Myometrial cell (primary cell): ENCODE results near the gene CSRP1. TPM values are rescaled to one million over a fixed set of nuclear protein-coding genes. Genes with fewer than 3 reads are reported as not detected.

Experiments
- total RNA-seq: library from RNA; depleted of rRNA; stranded (reverse); fragments of >200 nt; gene quantifications from 2 replicates; pipeline ENCODE4 v1.2.3, GENCODE V29; 2015

The CSRP1 gene
- total RNA-seq, result 1,719 and 1,887 TPM in 2 replicates

DNA sequence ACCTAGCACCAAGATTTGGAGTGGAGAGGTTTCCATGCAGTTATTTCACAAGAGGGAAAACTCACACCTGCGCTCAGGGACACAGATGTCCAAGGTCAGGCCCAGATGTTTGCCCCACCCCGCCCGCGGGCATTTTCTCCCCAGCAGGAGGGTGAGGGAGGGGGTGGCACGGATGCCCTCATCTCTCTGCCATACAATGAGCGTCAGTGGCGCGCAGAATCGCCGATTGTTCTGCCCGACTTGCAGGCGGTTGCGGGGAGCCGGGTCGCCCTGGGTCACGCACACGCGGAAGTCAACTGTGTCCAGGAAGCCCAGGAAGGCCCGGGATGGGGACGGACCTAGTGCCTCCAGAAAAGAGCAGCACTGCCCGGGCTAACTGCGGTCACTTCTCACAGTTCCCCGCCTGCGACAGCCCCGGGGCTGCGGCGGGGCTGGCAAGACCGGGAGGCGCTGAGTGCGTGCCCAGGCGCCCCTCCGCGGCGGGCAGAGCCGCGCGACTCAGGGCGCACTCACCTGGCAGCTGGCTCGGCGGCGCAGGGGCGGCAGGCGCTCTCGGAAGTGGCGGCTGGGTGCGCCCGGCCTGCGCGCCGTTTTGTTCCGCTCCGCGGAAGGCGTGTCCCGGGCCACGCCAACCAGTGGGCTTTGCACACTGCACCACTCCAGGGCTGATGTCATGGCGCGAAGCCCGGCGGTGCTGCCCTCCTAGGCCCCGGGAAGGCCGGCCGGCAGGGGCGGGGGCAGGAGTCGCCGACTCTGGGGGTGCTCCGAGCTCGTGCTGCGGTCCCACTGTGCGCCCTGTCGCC lies at the start of gene CSRP1:
CSRP1 (minus strand) TSS at position 567 of the 803 bp plus-strand sequence. CDS start 10,820 bp downstream, outside the sequence.

DNA sequence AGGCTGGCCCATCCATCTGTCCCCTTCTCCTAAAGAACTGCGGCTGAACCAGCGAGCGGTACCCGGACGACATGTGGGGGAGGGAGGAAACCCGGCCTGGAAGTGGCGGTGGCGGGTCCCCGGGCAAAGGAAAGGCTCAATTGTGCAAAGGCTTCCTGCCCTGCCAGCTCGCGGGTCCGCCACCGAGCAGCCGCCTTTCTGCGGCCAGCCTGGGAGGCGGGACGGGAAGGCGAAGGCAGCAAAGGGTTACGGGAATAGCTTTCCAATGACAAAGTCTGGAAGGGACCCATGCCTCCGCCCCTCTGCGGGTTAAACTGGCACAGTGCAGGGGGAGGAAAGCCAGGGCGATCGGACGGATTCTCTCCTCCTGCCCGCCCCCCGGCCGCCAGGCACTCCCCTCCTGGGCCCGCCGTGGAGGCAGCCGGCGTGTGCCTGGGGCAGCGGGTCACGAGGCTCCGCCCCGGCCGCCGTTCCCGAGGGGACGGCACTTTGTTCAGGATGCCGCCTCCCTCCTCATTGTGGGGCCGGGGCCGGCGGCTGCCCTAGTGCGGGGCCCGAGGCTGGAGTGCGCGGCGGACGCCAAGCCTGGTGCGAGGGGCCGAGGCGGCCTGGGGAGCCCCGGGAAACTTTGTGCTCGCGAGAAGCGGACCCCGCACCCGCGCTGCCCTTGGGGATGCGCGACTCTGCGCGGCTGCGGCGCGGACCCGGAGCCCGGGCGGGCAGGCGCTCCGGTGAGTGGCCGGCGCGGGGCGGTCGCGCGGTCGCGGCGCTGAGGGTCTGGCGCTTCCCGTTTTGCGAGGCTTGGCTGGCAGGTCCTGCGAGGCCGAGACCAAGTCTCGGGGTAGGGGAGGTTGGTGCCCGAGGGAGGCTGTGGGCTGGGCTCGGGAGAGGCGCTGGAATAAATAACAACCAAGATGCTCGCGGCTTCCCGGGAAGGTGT lies 32.0 kb upstream of the CSRP1 start, which contains the start of gene NAV1:
NAV1 (plus strand) TSS at position 516 of the 940 bp plus-strand sequence. CDS start 83,758 bp downstream, outside the sequence.

DNA sequence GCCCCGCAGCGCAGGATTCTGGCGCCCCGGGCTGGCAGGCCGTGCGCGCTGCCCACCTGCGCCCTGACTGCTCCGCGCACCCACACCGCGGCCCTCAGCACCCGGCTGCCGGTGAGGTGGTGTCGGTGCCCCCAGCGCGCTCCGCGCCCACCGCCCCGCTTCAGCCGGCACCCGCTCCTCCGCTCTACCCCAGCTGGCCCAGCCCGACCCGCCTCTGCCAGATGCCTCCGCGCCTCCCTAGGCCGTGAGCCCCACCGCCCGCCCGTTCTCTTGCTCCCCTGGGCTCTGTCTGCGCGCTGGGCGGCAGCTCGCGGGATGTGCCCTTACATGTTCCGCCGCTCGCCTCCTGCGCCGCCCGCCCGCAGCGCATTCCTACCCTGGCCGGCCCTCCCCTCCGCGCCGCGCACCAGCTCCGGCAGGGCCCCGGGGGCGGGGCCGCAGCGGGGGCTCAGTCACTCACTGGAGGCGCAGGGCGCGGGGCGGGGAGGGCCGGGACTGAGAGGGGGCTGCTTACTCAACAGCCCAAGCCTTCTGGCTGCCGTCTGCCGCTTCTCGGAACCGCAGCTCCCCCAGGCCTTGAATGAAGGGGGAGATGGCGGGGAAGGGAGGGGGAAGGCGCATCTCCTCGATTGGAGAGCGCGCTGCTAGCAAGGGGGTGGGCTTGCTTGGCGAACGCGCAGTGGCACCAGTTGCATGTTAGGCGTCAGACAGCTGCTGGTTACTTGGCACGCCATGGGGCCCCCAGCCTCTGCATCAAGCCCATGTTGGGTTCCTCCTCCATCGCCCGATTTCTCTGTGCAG lies 37.9 kb downstream of the CSRP1 start, which contains the start of gene PHLDA3:
PHLDA3 (minus strand) TSS at position 345 of the 801 bp plus-strand sequence. CDS start 402 bp downstream, outside the sequence.

Other genes with a start within 250 kb of the CSRP1 start
- gene PKP1, start 223.6 kb downstream of the CSRP1 start, total RNA-seq, result not detected in 2 replicates
- gene TNNT2, start 129.4 kb downstream of the CSRP1 start, total RNA-seq, result not detected in 2 replicates
- gene LAD1, start 107.8 kb downstream of the CSRP1 start, total RNA-seq, result not detected in 2 replicates
- not detected in 2 replicates for gene TNNI1, start 85.4 kb downstream of the CSRP1 start, total RNA-seq
- gene PHLDA3, start 37.9 kb downstream of the CSRP1 start, total RNA-seq, result 115 and 141 TPM in 2 replicates
- 27.6 and 35.5 TPM in 2 replicates for gene NAV1, start 32.0 kb upstream of the CSRP1 start, total RNA-seq